Islet precursor cell (in vitro differentiated cells): ENCODE results near the gene MCRIP2.

ENCODE experiments used
- DNase-seq: peaks from one replicate; pipeline ENCODE4 v3.0.0-alpha.2; 2018

Gene MCRIP2

DNA sequence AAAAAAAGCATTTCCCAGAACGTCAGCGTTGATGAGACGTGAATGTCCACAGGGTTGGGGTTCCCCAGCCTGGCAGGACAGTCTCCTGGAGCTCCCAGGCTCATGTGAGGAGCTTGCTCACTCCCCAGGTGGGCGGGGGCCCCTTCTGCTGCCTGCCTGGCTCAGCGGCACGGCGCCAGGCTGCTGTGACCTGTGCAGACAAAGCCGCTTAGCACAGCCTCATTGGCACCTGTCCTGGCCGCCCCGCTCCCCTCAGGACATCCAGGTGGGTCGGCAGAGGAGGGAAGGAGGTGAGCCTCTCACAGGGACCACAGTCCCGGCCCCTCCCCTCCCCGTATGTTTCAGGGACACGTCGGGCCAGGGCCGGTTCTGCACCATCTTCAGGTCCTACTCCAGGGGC lies 23.8 kb upstream of the MCRIP2 start:
- no peak for DNase-seq

DNA sequence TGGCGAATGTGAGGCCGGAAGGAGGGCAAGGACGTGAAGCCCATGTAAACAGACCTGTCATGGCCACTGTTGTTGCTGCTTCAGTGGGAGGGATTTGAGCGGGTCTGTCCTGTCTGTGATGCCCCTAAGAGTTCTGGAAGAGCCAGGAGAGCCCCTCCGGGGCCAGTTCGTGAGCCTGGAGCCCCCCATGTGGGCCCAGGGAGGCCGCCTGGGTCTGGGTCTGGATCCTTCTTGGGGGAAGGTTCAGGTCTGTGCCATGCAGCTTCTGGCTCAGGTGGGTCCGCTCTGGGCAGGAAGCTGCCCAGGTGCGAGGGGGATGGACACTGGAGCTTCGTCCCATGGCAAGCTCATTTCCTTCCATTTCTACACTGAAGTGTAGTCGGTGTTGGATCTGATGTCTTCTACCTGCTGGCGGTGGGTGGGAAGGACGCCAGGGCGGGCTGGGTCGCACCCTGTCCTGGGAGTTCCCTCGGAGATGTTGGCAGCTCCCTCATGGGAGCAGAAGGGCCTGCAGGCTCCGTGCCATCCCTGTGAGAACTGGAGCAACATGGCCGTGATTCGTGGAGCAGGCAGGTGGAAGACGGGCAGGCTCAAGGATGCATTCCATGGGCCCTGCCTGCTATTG lies 22.0 kb upstream of the MCRIP2 start:
- no peak for DNase-seq

DNA sequence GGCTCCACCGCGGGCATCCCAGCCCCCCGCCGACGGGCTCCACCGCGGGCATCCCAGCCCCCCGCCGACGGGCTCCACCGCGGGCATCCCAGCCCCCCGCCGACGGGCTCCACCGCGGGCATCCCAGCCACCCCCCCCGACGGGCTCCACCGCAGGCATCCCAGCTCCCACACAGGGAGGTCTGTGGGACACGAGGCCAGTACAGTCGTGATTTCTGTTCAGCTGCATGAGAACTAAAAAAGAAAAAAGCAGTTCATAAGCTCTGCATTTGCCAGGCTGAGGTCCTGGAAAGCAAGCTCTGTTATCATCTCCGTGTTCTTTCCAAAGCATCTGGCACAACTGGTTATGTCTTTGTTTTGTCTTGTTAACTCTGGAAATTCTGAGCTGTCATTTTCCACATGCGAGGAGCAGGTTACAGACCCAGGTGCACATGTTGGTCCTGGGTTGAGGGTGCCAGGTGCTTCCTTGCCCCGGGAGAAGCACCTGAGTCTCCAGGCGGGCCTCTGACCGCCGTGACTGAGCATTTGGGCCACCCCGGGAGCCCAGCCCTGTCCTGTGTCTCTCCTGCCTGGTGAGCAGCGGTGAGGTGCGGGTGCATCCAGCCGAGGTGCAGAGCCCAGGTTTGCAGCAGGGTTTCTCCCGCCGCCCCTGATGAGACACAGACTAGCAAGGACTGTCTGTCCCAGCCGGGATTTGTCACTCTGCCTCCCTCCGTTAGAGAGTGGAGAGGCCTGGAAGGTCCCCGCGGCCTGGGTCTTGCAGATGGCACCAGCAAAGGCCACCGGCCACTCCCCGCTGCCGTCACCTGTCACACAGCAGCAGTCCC lies 20.7 kb upstream of the MCRIP2 start:
- DNase-seq, result no peak

DNA sequence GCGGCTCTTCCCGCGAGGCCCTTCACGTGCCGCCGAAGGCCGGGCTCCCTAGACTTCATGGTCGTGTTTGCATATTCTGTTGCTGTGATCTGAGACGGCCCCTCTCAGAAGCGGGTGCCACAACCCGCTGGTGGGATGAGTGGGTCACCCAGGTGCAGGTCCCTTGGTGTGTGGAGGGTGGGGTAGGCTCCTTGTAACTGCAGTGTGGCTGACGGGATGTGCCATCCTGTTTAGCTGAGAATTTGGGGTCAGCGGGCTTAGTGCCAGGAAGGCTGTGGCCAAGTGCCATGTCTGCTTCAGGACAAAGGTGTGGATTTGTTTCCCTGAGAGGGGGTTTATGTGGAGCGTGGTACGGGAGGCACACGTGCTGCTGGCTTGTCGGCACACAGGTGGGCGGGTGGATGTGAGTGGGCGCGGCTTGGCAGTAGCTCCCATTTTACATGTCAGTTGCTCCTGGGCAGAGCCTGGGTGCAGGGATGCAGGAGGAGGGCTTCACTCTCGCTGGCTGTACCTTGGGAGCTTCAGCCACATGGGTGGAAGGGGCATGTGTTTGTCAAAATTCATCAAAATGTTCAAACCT lies 20.0 kb upstream of the MCRIP2 start:
- no peak for DNase-seq

DNA sequence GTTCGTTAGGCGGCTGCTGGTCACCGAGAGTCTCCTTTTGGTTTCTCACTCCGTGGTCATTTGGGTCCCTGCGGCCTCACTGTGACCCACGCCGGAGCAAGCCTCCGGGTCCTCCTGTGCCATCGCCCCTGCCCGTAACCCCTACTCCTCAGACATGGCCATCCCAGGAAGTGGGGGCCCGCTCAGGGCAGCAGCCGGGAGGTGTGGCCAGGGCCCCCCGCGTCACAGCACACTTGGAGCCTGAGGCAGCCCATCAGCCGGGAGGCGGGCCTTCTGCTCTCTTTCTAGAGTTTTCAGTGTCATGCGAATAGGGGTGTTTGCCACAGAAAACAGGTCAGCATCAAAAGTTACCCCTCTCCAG lies 18.7 kb upstream of the MCRIP2 start:
- no peak for DNase-seq

DNA sequence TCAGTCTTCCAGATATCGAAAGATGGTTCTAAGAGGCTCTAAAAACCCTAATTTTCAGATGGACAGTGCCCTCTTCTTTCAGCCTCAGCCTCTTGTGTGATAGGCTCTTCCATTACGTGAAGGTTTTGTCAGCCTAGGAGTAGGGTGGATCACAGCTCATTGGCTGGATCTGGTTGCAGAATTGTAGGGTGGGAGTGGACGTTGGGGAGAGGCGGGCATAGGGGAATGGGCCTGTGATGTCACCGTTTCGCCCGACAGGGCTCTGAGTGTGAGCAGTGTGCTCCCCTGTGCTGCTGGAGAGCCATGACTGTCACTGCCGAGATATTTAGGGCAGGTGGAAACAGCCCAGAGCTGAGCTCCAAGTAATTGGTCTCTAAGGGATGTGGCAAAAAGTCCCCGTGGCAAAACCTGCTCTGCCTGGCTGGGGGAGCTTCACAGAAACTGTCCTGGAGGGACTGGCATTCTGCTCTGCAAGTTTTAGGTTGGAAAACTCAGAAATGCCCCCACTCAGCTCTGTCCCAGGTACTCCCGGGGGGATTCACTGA lies 17.0 kb upstream of the MCRIP2 start:
- DNase-seq, result no peak

DNA sequence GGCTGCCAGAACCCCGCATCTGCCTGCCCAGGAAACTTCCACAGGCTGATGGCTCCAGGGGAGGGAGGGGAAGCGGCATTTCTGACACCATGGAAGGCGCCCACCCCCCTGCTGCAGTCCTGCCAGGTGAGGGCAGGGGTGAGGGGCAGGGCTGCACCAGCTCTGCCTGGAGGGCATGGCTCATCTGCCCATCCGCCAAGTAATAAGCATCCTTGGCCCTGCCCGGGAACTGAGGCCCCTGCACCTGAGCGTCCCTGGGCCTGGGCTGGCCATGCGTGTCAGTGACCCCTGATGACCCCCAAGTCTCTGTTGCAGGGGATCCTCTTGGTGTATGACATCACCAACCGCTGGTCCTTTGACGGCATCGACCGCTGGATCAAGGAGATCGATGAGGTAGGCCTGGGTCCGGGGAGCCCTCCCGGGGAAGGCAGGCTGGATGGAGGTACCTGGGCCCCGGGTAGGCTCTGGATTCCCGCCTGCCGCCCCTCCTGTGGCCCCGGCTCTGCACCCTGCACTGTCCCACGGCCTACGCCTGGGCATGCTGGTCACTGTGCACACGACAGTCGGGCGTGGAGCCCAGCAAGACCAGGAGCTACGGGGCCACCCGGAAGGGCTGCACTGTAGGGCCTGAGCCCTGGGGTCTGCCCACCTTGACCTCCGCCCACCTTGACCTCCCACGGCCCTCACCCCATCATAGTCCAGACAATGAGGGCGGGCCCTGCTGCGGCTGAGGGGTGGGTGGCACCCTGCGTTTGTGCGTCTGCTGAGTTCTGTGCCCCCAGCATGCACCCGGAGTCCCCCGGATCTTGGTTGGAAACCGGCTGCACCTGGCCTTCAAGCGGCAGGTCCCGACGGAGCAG lies 16.3 kb upstream of the MCRIP2 start:
- DNase-seq, result no peak

DNA sequence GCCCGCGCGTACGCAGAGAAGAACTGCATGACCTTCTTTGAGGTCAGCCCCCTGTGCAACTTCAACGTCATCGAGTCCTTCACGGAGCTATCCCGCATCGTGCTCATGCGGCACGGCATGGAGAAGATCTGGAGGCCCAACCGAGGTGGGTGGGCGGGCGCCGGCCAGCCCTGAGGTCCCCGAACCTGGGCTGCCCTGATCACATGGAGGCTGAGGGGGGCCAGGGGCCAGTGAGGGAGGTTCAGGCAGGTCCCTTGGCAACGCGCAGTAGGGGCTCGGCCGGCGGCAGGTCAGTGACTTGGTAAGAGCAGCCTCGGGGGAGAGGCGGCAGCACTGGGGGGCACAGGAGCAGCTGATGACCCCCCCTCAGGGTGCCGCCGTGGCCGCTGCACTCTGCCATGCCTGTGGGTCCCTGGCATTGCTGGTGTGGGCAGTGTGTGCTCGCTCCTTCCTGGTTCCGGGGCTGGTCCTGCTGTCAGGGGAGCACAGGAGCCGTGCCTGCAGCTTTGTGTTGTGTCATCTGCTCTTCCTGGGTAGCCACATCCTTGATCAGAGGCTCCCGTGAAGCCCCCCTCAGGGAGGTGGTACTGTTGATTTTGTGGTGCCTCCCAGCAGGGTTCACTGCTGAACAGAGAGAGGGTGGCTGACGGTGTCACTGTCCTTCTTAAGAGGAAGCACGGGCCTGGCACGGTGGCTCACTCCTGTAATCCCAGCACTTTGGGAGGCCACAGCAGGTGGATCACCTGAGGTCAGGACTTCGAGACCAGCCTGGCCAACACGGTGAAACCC lies 15.5 kb upstream of the MCRIP2 start:
- no peak for DNase-seq

DNA sequence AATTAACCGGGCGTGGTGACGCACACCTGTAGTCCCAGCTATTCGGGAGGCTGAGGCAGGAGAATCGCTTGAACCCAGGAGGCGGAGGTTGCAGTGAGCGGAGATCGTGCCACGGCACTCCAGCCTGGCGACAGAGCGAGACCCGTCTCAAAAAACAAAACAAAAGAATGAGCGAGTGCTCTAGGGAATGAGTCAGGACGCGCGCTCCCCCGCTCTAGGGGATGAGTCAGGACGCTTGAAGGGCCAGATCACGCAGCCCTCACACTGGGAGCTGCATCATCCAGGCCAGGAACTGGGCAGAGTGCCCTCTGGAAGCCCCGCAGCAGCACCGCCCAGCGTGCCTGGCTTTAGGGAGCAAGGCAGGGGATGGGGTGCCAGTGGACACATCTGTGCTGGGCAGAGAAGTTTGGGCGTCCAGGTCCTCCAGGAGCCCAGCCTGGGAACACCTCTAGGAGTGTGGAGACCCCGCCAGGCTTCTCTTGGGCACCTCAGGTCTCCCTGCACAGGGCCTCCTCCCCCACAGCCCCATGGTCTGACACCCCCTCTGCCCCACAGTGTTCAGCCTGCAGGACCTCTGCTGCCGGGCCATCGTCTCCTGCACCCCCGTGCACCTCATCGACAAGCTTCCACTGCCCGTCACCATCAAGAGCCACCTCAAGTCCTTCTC lies 14.7 kb upstream of the MCRIP2 start:
- DNase-seq, result peak; percentile 87

DNA sequence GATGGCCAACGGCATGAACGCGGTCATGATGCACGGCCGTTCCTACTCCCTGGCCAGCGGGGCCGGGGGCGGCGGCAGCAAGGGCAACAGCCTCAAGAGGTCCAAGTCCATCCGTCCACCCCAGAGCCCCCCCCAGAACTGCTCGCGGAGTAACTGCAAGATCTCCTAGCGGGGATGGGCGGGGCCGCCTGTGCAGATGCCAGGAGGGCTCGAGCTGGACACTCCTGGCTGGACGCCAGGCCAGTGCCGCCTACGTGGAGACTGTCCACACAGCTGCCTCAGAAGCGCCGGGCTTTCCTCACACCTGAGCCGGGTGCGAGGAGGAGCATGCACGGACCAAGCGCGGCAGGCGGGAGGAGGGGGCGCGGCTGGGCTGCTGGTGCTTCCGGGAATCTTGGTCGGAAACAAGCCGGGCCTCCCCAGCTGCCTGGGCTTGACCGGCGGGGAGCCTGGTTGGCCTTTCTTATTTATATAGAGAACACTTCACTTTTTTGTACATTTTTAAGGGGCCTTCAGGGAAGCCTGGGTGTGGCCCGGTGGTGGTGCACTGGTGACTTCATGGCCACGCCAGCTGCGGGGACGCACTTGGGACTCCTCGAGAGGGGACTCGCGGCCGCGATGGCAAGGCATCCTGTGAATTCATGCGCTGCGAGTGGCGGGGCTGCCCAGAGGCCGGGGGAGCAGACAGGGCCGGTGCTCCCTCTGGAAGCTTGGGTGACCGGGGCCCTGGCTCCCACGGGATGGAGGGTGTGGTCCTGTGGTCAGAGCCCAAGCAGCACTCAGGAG lies 14.0 kb upstream of the MCRIP2 start:
- no peak for DNase-seq

DNA sequence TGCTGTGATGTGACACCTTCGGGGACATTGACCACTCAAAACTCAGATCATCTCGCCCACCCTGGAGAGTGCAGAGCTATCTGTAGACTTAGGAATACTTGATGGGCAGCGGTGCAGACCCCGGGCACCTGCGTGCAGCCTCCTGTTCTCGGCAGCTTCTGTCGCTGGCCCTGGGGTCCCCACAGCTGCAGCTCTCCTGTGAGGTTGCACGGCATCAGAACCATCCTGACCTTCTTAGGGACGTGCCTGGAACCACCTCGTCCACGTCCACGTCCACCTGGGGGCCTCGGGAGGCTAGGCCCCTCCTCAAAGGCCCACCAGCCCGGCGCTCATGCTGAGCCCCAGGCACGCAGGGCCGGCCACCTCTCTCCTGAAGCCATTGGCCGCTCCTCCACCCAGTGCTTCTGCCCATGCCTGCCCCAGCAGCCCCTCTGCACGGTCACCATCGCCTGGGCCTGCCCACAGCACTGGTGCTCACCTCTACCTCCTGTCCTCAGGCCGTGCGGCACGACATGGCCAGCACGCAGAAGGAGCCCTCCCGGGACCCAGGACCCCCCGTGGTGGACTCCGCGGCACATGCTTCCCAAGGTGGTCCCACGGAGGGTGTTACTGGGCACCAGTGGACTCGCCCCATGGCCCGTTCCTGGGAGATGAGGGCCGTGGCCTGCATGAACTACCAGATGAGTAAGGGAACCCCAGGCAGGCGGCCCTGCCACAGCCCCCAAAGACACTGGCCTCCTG lies 13.1 kb upstream of the MCRIP2 start:
- DNase-seq, result no peak

DNA sequence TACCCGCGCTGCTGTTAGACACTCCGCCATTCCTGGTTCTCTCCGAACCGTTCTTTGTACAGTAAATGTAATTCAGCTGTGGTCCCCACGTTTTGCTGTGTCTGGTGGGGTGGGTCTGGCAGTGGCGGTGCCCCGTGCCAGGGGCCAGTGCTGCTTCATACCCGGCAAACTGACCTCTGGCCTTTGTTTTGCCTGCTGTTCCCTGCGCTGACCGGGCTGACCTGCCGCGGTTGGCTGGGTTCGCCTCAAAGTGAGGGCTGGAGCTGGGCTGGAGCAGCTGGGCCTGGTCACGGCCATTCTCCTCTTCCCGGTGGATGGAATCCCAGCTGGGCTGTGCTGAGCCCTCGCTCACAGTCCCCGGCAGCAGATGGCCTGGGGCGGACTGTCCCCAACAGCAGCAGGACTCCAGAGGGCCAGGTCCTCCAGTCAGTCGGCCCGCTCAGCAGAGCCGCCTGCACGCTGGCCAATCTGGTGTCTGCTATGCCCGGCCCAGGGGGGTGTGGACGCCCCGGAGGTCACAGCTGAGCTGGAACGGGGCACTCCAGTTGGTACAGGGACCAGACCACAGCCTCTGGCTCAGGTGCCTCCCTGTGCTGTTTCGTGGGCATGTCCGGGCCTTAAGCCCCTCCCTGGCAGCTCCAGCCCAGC lies 12.3 kb upstream of the MCRIP2 start:
- peak; percentile 90 for DNase-seq

DNA sequence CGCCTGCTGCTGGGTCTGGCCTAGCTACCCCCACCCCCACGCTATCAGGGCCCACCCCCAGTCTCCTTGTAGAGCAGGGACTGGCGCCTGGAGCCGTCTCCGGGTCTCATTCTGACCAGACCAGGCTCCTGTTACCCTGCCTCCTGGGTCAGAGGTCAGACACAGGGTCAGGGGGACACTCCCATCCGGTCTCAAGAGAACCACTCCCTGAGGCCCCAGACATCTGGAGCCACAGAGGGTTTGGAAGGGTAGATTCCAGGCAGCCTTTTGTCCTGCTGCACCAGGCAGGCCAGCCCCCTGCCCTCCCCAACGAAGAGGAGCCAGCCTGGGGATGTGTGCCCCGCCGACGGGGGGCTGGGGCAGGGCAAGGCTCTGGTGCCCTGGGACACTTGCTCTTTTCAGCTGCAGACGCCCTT lies 11.8 kb upstream of the MCRIP2 start:
- DNase-seq, result no peak

DNA sequence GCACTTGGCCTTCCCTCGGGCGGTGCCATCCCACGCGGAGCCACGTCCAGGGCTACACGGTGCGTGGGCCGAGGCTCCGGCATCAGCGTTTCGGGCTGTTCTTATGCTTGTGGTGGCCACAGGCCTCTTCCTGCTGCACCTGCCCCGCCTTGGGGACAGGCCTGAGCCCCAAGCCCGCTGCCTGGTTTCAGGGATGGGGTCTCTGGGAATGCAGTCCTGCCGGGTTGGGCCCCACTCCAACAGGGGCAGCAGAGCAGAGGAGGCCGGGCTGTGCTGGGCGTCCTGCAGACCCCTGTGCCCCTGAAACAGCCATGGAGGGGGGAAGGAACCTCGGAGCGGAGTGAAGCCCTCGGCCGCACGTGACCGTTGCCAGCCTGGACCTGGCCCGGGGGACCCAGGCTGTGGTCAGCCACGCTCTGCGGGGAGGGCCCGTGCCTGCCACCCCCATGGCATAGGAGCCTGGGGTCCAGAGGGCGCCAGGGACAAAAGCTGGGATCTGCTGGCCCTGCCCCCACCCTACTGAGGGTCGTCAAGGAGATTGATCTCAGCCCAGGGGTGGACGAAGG lies 11.3 kb upstream of the MCRIP2 start:
- DNase-seq, result no peak

DNA sequence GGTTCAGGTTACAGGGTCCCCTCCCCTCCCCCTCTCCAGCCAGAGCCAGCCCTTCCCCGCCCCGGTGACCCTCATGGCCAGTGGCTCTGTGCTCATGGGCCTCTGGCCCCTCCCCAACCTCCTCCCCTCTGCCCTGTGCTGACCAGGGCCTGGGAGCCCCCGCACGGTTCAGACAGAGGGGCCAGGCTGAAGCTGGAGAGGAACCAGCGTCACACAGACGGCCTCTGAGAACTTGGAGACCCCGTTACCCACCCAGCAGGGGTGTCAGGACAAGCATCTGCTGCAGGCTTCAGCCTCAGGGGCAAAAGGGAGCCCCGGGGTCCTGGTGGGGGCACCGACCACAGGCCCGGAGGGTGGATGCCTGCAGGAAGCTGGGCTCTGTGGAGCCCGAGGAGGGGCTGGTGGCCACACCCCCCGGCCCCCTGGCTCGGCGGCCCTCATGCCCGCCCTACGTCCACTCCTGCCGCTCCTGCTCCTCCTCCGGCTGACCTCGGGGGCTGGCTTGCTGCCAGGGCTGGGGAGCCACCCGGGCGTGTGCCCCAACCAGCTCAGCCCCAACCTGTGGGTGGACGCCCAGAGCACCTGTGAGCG lies 10.7 kb upstream of the MCRIP2 start, which contains the start of gene WFIKKN1:
WFIKKN1 (plus strand) TSS at position 171 of the 591 bp plus-strand sequence; CDS start at position 440, 269 bp downstream.
- peak; percentile 82 for DNase-seq

DNA sequence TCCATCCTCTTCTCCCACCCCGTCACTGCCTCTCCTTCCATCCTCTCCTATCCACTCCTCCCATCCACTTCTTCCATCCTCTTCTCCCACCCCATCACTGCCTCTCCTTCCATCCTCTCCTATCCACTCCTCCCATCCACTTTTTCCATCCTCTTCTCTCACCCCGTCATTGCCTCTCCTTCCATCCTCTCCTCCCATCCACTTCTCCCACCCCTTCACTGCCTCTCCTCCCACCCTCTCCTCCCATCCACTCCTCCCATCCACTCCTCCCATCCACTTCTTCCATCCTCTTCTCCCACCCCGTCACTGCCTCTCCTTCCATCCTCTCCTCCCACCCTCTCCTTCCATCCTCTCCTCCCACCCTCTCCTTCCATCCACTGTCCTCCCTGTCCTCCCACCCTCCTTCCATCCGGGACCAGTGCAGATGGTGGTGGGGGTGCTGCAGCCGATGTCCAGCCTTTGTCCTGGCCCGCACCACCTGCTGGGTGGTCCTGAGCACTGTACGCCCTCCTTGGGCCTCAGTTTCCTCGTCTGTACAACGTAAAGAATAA lies 9.7 kb upstream of the MCRIP2 start:
- no peak for DNase-seq

DNA sequence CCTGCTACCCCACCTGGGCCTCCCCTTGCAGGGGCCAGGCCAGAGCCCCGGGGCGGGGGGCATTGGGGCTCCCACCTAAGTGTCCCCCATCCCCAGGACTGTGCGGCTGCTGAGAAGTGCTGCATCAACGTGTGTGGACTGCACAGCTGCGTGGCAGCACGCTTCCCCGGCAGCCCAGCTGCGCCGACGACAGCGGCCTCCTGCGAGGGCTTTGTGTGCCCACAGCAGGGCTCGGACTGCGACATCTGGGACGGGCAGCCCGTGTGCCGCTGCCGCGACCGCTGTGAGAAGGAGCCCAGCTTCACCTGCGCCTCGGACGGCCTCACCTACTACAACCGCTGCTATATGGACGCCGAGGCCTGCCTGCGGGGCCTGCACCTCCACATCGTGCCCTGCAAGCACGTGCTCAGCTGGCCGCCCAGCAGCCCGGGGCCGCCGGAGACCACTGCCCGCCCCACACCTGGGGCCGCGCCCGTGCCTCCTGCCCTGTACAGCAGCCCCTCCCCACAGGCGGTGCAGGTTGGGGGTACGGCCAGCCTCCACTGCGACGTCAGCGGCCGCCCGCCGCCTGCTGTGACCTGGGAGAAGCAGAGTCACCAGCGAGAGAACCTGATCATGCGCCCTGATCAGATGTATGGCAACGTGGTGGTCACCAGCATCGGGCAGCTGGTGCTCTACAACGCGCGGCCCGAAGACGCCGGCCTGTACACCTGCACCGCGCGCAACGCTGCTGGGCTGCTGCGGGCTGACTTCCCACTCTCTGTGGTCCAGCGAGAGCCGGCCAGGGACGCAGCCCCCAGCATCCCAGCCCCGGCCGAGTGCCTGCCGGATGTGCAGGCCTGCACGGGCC lies 8.9 kb upstream of the MCRIP2 start:
- no peak for DNase-seq
